ENCODE results near the gene LRIT1.

The LRIT1 gene

DNA sequence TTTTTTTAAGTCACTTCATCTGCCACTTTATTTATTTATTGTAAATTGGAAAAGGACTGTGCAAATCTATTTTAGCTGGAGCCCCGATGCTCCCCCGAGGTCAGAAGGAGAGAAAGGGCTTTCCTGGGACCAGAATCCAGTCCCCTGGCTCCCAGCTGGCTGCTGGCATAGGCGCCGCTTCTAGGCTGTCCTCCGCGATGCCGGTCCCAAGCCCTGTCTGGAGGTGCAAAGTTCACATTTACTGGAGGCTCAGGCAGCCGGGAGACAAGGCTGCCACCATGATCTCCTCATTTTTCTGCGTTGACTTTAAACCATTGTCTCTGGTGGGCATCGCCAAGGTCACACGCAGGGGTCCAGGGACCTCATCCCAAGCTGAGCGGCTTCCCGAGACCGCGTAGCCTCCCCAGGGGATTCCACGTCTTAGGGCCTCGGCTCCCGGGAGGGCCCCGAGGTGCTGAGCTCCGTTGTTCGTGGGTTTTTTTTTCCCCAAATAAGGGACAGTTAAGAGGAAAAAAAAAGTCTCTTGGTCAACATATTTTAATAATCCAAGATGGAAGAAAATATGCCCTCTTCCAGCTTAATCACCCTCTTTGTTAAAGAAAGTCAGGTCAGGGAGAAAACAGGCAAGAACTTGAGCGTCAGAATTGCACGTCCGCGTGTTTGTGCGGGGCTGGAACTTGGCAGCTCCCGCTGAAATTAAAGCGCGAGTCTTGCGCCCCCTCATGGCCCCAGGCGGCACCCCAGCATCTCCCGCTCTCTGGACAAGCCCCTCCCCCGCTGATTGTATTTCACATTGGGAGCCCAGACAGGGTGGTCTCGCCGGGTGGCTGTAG is 15.4 kb upstream of the LRIT1 start:
- Histone ChIP-seq H3K4me3 (no peak overlapping the region), H3K27ac (no peak overlapping the region)

DNA sequence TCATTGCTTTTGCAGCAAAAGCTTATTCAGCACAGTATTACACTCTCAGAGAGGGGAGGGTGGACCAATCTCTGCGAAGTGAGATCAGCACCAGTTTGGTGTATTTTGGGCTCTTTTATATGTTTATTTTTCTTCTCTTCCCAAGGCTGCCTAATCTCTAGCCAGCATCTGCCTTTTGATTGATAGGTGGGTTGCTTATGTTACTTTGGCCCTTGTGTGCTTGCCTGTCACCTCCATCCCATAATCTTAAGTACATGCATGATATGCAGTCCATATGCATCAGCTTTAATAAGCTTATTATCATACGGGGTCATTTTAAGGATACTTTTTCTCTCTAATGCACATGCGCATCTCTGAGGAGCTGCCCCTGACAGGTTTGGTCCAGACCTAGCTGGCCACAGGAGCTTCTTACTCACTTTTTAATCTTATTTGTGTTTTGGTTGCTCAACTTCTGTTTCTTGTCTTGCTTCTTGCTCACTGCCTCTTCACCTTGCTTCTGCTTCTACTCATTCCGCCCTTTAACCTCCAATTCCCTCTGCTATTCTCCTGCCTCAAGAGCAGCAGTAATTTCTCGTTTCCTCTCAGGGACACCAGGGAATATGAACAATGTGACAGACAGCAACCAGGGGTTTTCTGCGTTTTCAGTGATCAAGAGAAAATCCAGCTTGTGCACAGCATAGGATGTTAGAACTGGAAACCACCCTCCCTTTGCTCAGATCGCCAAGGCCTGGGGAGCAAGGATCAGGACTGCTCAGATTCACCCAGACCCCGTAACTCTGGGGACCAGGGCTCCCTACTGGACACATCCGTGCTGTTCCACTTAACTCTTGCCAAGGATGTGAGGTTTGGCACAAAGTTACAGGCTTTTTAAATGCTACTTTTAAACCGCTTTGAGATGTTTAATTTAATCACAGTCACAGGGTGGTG is 13.5 kb upstream of the LRIT1 start:
- no peak overlapping the region for H3K4me3 ChIP-seq
- no peak overlapping the region for H3K27ac ChIP-seq

DNA sequence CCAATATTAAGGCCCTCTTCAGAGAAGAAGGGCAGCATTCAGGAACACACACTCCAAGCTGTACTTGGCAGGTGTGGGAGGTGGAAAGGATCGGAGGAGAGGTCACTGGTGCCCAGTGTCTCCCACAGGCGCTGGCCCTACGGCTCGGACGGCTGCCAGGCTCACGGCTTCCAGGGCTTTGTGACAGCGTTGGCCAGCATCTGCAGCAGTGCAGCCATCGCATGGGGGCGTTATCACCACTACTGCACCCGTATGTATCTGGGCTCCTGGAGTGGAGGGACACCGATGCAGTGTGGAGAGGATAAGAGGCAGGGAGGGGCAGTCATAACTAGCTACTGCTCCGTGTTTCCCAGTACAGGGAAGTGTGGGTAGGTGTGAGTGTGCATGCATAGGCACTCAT is 7.4 kb upstream of the LRIT1 start:
- H3K27ac ChIP-seq, result no peak overlapping the region
- no peak overlapping the region for H3K4me3 ChIP-seq

DNA sequence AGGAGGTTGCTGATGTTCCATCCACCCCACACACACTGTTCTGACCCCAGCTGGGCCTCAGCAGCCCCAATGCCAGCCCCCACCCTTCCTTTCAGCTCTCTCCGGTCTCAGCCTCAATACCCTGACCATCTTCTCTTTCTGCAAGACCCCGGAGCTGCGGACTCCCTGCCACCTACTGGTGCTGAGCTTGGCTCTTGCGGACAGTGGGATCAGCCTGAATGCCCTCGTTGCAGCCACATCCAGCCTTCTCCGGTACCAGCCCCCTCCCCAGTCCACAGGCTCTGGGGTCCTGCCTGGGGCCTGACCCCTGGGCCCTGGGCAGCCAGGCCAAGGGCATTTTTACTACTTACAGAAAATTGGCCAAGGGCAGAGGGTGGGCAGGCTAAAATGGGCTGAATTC is 6.2 kb upstream of the LRIT1 start:
- H3K4me3 ChIP-seq, result no peak overlapping the region

DNA sequence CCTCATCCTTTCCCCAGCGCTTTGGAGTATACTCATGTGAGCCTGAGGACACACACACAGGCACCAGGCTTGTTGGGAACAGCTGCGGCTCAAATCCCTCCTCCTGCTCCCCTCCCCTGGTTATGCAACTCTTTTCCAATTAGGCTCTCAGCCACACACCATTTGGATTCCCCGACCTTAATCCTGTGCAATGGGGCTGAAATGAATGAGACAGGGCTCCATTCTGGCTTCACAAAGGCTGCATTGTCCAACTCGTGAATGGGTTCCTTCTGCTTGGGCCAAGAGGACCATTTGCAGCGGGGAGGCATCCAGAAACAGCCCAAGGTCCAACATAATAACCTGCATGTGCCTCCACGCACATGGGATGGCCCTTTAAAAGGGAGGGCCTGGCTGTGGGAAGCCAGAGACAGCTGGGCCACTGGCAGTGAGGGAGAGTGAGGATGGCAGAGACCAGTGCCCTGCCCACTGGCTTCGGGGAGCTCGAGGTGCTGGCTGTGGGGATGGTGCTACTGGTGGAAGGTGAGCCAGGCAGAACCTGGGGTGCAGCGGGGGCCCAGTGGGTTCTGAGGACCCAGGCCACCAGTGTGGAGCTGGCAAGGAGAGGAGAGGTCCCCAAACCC is 3.4 kb upstream of the LRIT1 start, which contains the start of gene RGR:
TSS of gene RGR (plus strand) at position 403 of the 620 bp plus-strand sequence. CDS start at position 441, 38 bp downstream.
- Histone ChIP-seq H3K4me3 (no peak within 1 kb of the TSS), H3K27ac (peak within 1 kb of the TSS in 1 of 21 experiments; percentile 48)

More for the DNA sequence above, 6.2 kb upstream of the LRIT1 start:
- no peak overlapping the region for H3K27ac ChIP-seq

DNA sequence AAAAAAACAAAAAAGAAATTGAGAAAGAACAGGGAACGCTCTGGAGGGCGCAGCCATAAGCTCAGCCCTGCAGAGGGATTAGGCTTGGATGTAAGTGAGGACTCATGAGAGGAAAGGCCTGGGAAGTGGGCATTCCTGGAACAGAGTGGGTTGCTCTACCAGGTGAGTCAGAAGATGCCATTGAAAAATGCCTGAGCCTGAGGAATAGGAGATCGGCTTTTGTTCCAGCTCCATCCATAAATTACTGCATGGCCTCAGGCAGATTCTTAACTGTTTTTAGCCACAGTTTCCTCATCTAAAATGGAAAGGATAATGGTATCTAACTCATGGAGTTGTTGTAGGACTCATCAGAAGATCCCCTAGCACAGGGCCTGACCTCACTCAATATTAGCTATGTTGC is 2.4 kb upstream of the LRIT1 start:
- H3K4me3 ChIP-seq, result no peak overlapping the region
- no peak overlapping the region for H3K27ac ChIP-seq

DNA sequence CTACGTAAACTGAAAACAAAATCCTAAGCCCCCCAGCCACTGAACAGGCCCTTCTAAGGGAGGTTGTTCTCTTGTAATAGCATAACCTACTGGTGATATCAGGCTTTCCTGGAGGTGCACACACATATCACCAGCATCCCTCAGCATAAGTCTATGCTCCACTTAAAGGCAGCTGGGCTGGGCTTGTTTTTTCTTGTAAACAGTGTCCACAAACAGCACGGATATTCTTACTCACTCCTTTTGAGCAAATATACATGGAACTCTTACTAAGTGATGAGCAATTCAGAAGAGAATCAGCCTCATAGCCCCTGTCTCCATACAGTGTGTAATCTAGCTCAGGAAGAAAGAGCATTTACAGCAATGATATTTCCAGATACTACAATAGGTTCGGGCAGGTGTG is 2.4 kb downstream of the LRIT1 start:
- no peak overlapping the region for H3K27ac ChIP-seq

DNA sequence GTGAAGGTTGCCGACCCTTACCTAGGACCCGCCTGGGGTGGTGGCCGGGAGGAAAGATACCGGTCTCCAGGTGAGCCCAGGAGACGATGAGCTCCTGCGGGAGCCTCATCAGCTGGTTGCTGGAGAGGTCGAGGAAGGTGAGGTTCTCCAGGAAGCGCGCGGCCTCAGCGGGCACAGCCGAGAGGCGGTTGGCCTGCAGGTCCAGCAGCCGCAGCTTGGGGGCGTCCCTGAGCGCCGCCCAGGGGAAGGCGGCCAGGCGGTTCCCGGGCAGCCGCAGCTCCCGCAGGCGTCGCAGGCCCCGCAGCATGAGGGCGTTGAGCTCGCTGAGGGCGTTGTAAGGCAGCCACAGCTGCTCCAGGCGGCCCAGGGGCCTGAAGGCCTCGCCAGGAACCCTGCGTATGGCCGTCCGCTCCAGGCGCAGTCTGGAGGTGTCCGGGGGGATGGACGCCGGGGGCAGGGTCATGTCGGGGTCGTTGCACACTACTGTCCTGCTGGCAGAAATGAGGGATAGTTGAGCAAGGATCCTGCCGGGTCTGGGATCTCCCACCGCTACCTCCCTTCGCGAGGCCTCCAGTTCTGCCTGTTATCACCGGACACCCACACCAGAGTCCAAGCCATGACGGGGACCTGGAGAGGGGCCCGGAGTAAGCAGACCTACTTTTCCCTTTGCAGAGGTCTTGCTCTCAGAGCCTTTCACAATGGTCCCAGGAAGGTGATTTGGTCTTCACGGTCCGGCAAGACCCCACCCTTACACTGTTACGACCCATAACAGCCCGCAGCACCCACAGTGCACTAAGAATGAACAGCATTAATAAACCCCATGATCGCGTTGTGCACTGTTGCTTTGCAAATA is 3.9 kb downstream of the LRIT1 start:
- Histone ChIP-seq H3K4me3 (no peak overlapping the region), H3K27ac (no peak overlapping the region)

More for the DNA sequence above, 2.4 kb downstream of the LRIT1 start:
- no peak overlapping the region for H3K4me3 ChIP-seq

DNA sequence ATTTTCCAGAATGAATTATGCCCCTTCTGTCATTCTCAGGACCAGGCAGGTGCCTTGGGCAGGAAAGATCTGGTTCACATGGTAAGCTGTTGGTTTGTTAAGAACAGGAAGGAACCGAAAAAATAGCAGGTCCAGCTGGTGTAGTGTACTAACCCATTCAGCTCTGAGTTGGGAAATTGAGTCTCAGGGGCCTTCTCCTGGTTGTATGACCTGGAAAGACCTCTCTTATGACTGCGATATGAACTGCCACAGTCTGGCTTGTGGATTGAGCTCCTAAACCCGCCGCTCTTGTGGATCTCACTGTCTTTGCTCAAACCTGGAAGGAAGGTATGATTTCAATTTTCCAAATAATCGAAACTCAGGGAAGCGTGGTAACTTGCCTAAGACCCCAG is 4.5 kb downstream of the LRIT1 start:
- no peak overlapping the region for H3K27ac ChIP-seq
- H3K4me3 ChIP-seq, result no peak overlapping the region

DNA sequence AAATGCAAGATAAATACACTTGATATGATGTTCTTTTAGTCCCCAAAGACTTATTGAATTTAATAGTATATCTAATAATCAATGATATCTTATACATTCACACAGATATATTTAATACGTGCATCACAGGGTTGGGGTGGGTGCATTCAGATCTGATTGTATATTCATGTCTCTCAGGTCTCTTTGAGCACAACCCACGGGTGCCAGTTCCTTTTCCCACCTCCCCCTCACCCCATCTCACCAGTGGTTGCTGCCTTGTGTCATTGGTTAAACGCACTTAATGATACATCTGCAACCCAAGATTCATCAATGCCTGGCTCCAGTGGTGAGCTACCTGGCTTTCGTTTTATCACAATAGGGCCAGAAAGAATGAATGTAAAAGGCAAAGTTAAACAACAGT is 6.2 kb downstream of the LRIT1 start:
- Histone ChIP-seq H3K4me3 (no peak overlapping the region), H3K27ac (no peak overlapping the region)

DNA sequence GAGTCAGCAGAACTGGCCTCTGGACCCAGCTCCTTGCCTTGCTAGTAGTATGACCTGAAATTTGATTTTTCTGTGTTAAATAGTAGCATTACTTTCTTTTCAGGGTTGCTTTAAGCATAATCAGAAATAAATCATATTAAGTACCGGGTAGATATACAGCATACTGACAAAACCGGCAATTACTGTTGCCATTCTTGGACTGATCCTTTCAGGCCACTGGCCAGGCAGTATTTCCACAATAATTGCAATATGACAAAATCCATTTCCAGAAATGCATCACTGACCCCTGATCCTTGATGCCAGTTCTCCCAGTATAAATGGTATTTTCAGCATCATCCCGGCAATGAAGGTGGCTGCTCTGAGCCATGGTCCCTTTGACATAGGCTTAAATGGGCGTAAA is 6.9 kb downstream of the LRIT1 start:
- Histone ChIP-seq H3K27ac (no peak overlapping the region), H3K4me3 (no peak overlapping the region)

DNA sequence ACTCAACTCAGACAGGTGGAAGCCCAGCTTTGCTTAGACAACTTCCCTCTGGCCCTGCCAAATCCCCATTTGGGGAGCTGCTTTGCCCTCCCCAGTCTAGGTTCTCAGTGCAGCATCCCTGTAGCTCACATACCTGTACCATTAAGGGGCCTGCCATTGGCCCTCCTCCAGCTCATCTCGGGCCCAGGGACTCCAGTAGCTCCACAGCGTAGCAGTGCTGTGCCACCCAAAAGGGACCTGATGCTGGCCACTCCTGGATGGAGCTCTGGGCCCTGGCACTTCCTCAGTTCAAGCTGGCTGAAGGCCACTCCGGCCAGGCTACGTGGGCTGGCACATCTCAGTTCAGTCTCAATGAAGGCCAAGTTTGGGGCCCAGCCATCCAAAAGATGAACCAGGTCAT is 7.4 kb downstream of the LRIT1 start:
- no peak overlapping the region for H3K4me3 ChIP-seq
- H3K27ac ChIP-seq, result no peak overlapping the region

DNA sequence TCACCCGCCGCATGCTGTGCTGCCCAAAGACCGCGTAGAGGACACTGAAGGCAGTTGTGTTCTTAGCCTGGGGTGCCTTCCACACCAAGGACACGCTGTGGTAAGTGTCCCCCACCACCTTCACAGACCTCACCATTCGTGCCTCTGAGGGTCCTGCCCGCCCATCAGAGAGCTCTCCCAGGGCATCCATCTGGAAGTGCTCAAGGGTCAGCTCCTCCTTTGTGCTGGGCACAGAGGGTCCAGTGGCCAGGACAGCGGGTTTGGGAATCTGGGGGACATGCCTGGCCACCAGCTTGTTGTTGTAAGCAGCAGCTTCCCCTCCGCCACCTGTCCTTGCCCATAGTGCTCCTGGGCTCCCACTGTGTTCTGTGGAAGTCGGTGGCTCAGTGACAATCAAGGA is 9.0 kb downstream of the LRIT1 start:
- Histone ChIP-seq H3K27ac (no peak overlapping the region), H3K4me3 (no peak overlapping the region)

DNA sequence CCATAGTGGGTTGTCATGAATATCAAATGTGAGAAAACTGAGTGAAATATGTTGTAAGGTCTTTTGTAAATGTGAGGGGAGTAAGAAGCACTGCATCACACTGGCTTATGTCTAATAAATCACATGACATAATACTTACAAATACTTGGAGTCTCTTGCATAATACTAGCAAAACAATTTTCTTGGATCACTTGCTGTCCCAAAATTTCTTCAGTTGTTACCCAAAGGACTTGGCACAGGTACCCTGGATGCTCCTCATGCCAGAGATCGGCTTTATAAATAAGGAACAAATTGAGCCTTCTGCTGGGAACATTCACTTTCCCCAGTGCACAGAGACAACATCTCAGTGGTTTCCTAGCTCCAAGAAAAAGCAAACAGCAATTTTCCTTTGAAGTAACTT is 11.0 kb downstream of the LRIT1 start:
- H3K4me3 ChIP-seq, result no peak overlapping the region
- H3K27ac ChIP-seq, result no peak overlapping the region

DNA sequence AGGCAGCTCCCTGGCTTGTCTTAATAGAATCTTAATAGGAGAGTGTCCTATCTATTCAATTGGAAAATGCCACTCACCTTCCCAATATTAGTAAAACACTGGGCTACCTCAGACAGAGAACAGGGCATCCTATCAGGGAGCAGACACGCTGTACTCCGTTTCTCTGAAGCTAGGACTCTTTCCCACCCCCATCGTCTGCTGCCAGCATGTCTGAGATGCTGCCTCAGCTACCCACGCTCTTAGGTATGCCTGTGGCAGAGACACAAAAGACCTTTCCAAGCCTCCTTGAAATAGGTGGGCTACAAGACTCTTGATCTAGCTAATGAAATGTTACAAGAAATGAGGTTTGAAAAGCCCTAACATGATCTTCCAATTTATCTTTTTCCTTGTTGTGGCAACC is 13.5 kb downstream of the LRIT1 start:
- Histone ChIP-seq H3K27ac (no peak overlapping the region), H3K4me3 (no peak overlapping the region)

DNA sequence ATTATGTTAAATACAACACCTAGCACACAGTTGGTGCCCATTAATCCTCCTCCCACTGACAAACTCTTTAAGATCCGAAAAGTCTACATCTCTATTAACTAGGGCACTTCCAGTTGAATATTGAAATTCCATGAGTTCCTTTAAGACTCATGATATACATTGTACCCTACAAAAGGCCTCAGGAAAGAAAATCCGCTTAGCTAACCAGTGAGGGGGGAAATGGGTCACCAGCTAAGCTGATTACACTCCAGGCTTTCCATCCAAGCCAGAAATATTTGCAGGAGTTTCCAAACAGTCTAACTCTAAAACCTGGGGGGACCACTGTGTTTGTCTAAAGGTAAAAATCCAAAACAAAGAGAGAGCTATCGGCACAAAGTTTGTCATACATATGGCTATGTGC is 14.7 kb downstream of the LRIT1 start:
- H3K27ac ChIP-seq, result no peak overlapping the region
- H3K4me3 ChIP-seq, result no peak overlapping the region

DNA sequence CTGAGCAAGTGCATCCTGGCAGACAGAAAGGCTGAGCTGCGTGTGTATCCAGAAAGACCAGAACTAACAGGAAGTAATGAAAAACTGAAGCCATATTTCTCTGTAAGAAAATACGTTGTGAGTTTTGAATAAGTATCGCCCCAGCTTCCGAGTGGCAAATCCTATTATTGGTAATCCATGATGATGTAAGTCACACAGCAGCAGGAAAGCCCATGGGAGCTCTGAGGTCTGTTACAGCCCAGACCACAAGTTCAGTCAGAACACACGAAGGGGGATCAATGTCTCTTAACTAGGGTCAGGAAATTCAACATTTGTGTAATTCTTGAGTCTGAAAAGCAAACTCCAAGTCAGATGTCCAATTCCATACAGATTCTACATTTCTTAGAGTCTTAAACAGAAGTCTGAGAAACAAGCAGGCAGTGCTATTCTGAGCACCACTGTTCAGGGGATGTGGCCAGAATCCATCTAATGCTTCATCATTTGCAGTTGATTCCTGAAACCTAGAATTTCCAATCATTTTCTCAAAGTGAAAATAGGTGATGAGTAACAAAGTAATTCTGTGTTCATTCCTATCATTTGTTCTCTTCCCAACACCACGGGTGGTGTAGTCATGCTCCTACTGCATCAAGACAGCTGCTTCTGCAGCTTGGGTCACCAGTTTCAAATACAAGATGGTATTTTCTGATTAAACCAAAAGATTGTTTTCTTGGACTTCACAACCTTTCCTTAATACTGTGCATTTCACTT is 15.7 kb downstream of the LRIT1 start, which contains the start of gene LRIT2:
TSS of gene LRIT2 (minus strand) at position 118 of the 747 bp plus-strand sequence. CDS start at position 94, 24 bp downstream.
- no peak within 1 kb of the TSS for H3K4me3 ChIP-seq
- H3K27ac ChIP-seq, result no peak within 1 kb of the TSS

DNA sequence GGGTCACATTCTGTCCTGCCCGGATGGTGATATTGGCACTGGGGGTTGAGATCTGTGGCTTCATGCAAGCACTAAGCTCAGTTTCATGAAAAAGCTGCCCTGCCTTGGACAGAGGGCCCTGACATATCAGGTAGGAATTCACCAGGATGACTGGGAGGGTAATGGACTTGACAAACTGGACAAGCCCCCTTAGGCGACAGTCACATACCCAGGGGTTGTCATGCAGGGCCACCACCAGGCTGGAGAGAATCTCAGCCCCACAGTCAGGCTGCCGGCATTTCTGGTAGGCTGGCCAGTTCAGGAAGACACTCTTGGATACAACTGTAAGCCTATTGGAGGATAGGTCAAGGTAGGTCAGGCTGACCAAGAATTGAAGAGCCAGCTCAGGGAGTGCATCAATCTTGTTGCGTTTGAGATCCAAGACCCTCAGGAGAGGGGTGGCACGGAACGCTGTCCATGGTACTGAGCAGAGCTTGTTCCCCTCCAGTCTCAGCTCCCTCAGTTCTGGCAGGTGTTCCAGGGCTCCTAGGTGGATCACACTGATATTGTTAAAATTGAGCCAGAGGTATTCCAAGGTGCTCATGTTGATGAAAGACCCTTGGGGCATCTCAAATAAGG is 16.8 kb downstream of the LRIT1 start:
- Histone ChIP-seq H3K27ac (no peak overlapping the region), H3K4me3 (no peak overlapping the region)
